ENCODE results near the gene GOLM1.

GOLM1 gene

GRCh38 chr9:86097510-86098224 lies 1.7 kb downstream of the GOLM1 start:
- Histone ChIP-seq H3K4me1 (ENCODE audit: control insufficient read depth in 1 of 2, insufficient read depth in 1 of 2, low read depth in 1 of 2, low read length in 1 of 2) (peaks cover 14% of the 10 kb centered on the region in 2 experiments), H3K27ac (no peak overlapping the region), H3K4me3 (ENCODE audit: low read depth in 1 of 2, low read length in 1 of 2) (no peak overlapping the region), H3K36me3 (no peaks in the 10 kb centered on the region), H3K9me3 (no peaks in the 10 kb centered on the region), H3K27me3 (peaks cover 71% of the 10 kb centered on the region)
- no peak for TF ChIP-seq CTCF (IDR thresholded peaks at IDR 0.05)

GRCh38 chr9:86096386-86096785 lies 3.0 kb downstream of the GOLM1 start:
- Histone ChIP-seq H3K27ac (no peak overlapping the region), H3K27me3 (peaks cover 58% of the 10 kb centered on the region)
- TF ChIP-seq CTCF (IDR thresholded peaks at IDR 0.05) = no peak

GRCh38 chr9:86093788-86094555 lies 5.4 kb downstream of the GOLM1 start:
- Histone ChIP-seq H3K27ac (no peak overlapping the region), H3K4me3 (ENCODE audit: low read depth in 1 of 2, low read length in 1 of 2) (no peak overlapping the region), H3K4me1 (ENCODE audit: control insufficient read depth in 1 of 2, insufficient read depth in 1 of 2, low read depth in 1 of 2, low read length in 1 of 2) (peaks cover 7 to 9% of the 10 kb centered on the region in 2 experiments), H3K36me3 (no peaks in the 10 kb centered on the region), H3K9me3 (no peaks in the 10 kb centered on the region), H3K27me3 (peaks cover 40% of the 10 kb centered on the region)
- TF ChIP-seq CTCF (IDR thresholded peaks at IDR 0.05) = no peak

More at GRCh38 chr9:86096386-86096785, 3.0 kb downstream of the GOLM1 start:
- Histone ChIP-seq H3K9me3 (no peaks in the 10 kb centered on the region), H3K4me1 (ENCODE audit: control insufficient read depth in 1 of 2, insufficient read depth in 1 of 2, low read depth in 1 of 2, low read length in 1 of 2) (peaks cover 14% of the 10 kb centered on the region in 2 experiments), H3K36me3 (no peaks in the 10 kb centered on the region), H3K4me3 (ENCODE audit: low read depth in 1 of 2, low read length in 1 of 2) (no peak overlapping the region)

GRCh38 chr9:86091477-86091876 lies 7.9 kb downstream of the GOLM1 start:
- Histone ChIP-seq H3K9me3 (no peaks in the 10 kb centered on the region), H3K4me3 (ENCODE audit: low read depth in 1 of 2, low read length in 1 of 2) (no peak overlapping the region), H3K27ac (no peak overlapping the region), H3K4me1 (ENCODE audit: control insufficient read depth in 1 of 2, insufficient read depth in 1 of 2, low read depth in 1 of 2, low read length in 1 of 2) (no peaks in the 10 kb centered on the region), H3K36me3 (no peaks in the 10 kb centered on the region), H3K27me3 (peaks cover 15% of the 10 kb centered on the region)
- TF ChIP-seq CTCF (IDR thresholded peaks at IDR 0.05) = no peak

- Histone ChIP-seq H3K36me3 (no peaks in the 10 kb centered on the region), H3K27me3 (no peaks in the 10 kb centered on the region), H3K4me3 (ENCODE audit: low read depth in 1 of 2, low read length in 1 of 2) (no peak overlapping the region), H3K4me1 (ENCODE audit: control insufficient read depth in 1 of 2, insufficient read depth in 1 of 2, low read depth in 1 of 2, low read length in 1 of 2) (no peaks in the 10 kb centered on the region), H3K27ac (no peak overlapping the region), H3K9me3 (no peaks in the 10 kb centered on the region)
- no peak for TF ChIP-seq CTCF (IDR thresholded peaks at IDR 0.05)
These were observed 16.5 kb downstream of the GOLM1 start for GRCh38 chr9:86082870-86083269.
